Skeletal muscle cell (primary cell): ENCODE results near the gene PDE4D.

Source experiments
- DNase-seq: peaks from one replicate; pipeline ENCODE4 v3.0.0-alpha.2; 2010; ENCODE audit warnings: low read depth
- H3K4me3 ChIP-seq: 2 replicates; pipeline ENCODE4 v1.5.1; 2011; ENCODE audit warnings: low read depth, mild to moderate bottlenecking, control low read depth, low read length, moderate library complexity

The PDE4D gene

DNA sequence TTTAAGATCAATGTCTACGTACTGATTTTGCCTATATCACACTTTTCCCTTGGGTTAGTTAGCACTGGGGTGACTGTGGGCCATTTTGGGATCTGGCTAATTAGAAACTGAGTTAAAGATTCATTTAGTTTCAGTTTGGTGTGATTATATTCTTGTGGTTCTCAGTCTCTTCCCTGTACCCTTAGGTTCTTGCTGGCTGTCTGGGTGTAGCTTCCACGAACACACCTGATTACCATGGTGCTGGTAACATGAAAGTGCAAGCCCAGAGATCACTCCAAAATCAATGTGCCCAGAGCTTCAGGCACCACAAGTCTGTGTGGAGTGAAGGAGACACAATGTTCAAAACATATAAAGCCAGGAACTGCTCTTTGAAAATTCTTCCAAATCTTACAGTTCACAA lies 248.1 kb downstream of the PDE4D start:
- no peak overlapping the region for H3K4me3 ChIP-seq
- no peak for DNase-seq

DNA sequence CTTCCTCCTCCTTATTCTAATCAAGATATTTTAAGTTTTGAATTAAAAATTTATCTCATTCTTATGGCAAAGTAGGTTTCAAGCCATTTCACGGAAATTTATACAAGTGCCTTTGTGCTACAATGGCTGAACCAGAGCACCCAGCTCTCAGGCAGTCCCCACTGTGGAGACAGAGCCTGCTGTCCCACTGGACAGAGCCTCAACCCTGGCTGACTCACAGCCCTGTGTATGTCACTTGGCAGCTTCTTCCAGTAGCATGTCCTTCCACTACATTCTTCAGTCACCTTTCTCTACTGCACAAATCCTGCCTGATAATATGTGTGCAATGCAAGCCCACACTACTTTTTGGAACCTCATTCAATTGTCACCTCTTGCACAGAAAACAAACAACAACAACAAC lies 253.1 kb downstream of the PDE4D start:
- DNase-seq: no peak
- no peak overlapping the region for H3K4me3 ChIP-seq

DNA sequence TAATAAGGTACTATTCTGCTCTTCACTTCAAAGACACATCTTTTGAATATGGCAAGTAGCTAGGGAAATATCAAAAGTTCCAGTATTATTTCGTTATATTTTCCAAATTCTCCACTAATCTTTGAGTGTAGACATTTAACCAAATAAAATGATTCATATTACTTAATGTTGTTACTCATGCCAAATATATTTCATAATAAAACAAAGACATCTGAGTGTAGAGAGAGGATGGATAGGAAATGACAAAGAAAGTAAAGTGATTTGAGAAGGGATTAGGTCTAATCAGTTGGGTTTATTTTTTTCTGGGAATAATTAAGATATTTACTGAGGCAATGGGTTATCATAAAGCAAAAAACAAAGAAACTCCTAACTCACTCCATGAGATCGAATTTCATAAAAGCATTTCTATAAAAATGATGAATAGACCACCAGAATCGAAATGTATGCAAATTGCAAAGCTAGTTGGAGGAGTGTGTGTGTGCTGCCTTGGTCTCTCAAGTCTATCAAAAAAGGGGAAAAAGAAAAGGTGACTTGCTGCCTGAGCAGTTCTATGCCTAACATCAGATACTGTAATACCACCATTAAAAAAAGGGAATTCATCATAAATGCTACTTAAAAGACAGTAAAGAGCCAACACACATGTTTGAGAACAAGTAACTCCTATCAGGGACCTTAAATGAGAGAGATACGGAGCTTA lies 255.5 kb downstream of the PDE4D start:
- DNase-seq: no peak
- H3K4me3 ChIP-seq: no peak overlapping the region

DNA sequence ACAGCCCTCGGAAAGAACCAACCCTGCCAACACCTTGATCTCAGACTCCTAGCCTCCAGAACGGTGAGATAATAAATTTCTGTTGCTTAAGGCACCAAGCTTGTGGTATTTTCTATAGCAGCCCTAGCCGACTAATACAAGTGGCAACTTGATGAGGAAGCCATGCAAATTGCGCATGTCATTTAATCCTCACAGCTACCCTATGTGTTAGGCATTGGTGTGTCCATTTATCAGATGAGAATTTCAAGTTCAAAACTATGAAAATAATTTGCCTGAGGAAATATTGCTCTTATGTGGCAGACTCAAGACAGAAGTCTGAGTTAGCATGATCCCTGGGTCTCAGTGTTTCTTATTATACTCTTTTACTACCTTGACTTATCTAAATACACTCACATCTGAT lies 264.0 kb downstream of the PDE4D start:
- DNase-seq: no peak

DNA sequence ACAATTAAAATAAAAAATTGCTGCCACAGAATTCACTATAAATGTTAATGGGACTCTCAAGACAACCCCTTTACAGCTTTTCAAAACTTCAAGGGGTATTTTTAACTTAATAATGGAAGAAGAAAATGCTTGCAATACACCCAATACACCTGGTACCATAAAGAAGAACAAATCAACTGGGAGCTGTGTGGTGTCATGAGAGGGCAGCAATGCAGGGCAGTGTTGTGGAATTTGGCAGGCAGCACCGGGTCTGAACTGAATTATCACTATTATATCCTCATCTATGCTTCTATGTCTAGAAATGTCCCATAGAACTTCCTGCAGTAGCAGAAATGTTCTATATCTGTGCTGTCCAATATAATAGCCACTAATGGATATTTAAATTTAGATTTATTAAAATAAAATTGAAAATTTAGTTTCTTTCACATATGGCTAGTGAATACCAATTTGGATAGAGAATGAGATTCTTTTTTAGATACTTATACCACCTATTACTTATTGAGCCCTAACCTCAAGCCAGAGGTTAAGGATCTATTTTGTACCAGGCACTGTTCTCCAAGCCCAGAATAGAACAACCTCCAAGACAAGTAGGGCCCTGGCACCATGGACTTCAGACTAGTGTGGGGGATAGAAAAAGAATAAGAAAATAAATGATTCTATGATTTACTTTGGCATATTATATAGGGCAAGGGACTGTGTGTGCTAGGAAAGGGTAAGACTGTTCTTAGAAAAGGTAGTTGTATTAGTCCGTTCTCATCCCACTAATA lies 265.3 kb downstream of the PDE4D start:
- DNase-seq: no peak

More for the DNA sequence above, 264.0 kb downstream of the PDE4D start:
- no peak overlapping the region for H3K4me3 ChIP-seq

DNA sequence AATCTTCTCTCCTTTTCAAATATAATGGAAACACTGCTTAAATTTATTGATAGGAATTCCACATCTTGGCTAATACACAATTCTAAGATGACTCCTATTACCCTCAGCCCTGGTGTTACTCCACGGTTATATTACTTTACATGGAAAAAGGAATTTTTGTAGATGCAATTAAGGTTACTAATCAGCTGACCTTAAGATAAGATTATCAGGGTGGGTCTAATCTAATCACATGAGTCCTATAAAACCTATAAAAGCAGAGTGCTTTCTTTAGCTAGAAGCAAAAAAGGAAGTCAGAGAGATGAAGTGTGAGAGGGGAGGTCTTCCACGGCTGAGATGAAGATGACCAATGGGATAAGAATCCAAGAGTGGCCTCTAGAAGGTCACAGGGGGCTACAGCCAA lies 268.6 kb downstream of the PDE4D start:
- no peak overlapping the region for H3K4me3 ChIP-seq
- no peak for DNase-seq

More for the DNA sequence above, 265.3 kb downstream of the PDE4D start:
- H3K4me3 ChIP-seq: no peak overlapping the region

DNA sequence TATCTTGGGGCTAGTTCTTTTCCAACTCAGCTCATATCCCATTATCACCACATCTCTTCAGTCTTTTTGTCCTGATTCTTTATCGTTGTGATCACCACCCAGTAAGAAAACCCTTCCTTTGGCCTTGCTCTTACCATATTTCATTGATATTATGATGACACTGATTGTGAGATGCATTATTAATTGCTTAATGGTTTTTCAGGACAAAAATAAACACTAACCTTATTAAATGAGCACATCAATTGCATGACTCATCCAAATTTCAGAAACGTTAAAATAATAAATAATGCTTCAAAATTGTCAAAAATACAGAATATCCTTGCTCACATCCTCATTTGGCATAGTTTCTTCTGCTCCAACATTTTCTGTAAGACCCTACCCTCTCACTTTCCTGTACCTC lies 270.7 kb downstream of the PDE4D start:
- DNase-seq: no peak

DNA sequence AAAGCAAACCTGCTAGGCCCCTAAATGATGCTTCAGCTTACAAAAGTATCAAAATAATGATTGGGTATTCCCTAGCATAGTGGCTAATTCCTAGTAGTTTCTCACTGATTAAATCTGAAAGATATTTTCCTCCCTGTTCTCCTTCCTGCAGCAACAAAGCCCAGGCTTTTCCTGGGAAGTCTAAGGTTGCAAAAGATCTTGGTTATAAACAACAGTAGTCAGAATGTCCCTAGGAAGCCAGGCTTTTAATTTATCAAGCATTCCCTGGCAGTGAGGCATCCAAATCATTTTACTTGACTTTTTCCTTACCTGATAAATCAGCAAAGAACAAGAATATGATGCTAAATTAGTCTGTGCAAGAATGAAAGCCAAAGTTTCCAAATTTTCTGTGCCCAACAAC lies 272.0 kb downstream of the PDE4D start:
- DNase-seq: no peak
- no peak overlapping the region for H3K4me3 ChIP-seq

More for the DNA sequence above, 270.7 kb downstream of the PDE4D start:
- H3K4me3 ChIP-seq: no peak overlapping the region

DNA sequence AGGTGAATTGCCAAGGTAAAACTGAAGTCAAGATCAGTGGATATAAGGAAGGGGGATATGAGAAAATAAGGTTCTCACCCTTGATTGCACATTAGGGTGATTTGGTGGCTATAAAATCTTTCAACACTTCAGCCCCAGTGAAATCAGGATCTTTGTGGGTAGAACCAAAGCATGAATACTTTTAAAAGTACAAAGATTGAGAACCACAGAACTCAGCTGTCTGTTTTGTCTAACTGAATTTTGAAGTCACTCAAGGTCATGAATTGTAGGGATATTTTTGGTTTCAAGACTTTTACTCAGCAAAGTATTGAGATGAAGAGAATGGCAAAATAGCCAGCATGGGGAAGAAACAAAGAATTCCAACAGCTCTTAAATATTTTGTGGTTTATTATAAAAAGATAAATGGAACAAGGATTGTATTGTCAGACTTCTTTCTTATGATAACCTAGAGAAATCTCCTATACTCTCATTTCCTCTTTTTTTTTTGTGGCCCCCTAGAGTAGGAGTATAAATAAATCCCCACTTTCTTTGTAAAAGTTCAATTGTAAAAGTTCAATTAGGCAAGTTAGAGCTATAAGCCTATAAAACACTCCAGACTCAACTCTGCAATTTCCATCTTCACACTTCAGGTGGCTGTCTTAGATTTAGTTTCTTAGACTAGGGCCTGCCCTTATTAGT lies 272.9 kb downstream of the PDE4D start:
- H3K4me3 ChIP-seq: no peak overlapping the region
- DNase-seq: no peak

DNA sequence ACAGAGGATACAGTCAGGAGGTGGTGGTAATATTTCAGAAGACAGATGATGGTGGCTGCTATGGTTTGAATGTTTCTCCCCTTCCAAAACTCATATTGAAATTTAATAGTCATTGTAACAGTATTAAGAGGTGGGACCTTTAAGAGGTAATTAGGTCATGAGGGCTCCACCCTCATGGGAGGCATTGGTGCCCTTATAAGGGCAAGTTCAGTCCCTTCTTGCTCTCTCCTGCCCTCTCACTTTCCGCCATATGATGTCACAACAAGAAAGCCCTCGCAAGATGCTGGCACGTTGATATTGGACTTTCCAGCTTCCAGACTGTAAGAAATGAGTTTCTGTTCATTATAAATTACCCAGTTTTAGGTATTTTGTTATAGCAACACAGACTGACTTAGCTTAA lies 274.9 kb downstream of the PDE4D start:
- DNase-seq: no peak

DNA sequence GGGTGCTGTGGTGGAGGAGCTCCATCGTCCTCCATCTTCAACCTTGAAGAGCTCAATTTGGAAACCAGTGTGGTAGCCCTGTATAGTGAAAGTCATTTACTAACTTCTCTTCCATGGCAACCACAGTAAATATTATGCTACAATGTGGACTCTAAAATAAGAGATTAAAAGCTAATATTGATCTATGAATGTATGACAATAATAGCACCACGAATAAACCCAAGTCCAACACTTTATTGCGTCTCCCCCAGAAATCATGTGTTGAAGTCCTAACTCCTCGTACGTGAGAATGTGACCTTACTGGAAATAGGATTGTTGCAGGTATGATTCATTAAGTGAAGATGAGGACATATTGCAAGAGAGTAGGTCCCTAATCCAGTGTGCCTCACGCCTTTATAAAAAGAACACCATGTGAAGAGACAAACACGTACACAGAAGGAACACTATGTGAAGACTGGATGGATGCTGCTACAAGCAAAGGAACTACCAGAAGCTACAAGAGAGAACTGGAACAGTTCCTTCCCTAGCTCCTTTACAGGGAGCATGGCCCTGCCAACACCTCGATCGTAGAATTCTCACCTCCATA lies 276.2 kb downstream of the PDE4D start:
- no peak overlapping the region for H3K4me3 ChIP-seq

More for the DNA sequence above, 274.9 kb downstream of the PDE4D start:
- no peak overlapping the region for H3K4me3 ChIP-seq

DNA sequence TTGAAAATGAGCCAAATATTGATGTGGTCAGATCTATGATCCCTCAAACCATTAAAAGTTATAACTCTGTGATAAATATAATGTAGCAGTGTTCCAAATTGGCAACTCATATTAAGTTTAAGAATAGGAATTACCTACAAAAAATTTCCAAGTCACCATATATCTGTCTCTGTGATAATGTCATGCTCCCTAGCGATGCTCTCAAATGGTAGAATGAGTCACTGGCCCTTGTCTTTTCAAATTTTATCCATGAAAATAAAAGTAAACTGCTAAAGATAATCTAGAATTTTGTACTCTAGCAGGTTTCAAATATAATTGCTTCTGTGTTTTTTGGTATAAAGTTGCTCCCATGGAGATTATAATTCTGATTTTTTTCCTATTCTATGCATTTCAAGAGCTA lies 277.1 kb downstream of the PDE4D start:
- DNase-seq: no peak
- no peak overlapping the region for H3K4me3 ChIP-seq

More for the DNA sequence above, 276.2 kb downstream of the PDE4D start:
- no peak for DNase-seq

DNA sequence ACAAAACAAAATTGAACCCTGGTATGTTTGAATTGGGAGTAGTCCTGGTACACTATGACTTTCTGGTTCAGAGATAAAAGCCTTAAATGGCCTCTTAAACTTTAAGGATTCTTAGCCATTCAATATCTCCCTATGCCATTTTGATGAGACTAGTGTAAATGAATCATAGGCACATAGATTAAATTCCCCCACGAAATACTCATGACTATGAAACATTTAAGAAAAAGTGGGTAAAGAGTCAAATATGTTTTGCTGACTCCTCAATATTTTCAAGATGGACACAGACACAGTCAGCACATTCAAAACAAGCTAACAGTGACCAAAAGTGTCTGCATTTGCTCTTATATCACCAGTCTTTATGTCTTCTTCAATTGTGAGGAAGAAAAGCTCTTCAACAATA lies 278.3 kb downstream of the PDE4D start:
- no peak overlapping the region for H3K4me3 ChIP-seq
- no peak for DNase-seq

DNA sequence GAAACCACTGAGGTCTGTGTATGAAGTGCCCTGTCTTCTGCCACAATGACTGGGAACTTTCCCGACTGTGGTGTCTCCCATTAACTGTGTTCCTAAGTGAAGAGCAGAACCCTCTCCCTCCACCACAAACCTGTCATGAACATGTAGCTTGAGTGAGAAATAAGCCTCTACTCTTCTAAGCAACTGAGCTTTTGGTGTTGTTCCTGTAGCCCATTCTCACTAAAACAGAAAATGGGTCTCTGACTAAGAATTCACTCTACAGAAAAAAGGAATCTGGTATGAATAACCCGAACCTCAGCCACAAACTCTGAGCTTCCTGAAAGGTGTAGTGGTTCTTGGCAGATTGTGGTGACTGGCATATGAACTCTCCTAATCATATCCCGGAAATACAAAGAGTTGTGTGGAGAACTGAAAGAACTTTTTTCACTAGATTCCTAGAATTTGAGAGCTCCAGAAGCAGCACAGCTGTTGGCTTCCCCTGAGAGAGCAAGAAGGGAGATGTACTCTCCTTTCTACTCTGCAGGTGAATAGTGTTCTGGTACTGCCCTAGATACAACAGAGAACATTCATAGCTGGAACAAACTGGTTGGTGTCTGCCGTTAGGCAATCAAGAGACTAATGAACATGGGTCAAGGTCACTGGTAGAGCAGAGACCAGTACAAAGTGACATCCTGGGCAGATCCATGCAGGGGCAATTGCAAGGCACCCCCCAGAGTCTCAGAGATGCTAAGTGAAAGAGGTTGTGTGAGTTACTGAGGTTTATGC lies 283.8 kb downstream of the PDE4D start:
- no peak for DNase-seq
- no peak overlapping the region for H3K4me3 ChIP-seq

DNA sequence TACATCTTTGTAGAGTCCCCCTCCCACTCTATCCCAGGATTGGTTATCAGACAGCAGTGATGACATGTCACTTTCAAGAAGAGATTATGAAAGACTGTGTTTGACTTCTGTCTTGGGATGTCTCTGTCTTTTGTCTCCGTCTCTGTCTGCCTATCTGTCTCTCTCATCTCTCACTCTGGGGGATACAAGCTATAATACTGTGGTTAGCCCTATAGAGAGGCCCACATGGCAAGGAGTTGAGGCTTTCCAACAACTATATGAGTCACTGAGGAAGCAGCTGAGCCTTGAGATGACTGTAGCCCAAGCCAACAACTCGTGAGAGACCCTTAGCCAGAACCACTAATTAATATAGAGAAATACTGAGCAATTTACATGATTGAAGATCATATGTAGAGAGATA lies 284.8 kb downstream of the PDE4D start:
- peak; percentile 42 for DNase-seq
- H3K4me3 ChIP-seq: no peak overlapping the region

DNA sequence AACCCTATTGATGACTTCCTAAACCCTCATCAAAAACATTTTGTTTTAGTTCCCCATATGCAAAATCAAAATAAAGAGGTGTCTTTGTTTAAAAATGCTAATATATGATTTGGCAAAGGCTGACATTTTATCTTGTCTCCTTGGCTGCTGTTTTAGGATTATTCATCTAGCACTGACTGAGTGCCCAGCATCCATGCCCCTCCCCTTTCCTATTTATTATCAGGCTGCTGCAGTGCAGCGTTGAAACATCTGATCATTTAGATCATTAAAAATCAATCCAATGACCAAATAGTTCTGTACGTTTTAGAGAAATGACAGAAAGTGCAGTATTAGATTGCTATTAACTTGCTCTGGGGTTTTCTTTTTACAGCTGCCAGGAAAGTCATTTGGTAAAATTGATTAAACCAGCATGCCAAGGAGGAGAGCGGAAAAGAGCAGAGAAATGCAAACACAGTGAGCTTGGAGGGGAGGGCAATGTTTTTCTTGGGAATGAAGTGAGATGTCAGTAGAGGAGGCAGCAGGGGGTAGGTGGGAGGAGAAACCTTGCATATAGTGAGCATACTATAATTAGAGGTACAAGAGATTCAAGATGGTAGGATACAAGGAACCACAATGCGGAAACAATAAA lies 286.3 kb downstream of the PDE4D start:
- DNase-seq: no peak
- H3K4me3 ChIP-seq: no peak overlapping the region

DNA sequence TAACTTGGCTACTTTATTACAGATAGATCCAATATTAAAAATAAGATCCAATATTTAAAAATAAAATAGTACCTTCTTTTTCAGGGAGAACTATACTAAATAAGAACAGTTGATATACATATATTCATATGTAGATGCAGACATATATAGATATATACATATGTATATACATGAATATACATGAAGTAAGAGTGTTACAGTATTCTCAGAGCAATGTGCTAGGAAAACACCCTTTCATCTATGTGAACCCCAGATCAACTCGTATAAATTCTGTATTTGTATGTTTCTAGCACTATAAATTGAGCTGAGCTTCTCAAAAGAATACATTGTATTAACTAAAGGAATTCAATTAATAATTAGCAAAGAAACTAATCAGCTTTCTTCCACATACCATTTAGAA lies 287.6 kb downstream of the PDE4D start:
- no peak overlapping the region for H3K4me3 ChIP-seq
- DNase-seq: no peak

DNA sequence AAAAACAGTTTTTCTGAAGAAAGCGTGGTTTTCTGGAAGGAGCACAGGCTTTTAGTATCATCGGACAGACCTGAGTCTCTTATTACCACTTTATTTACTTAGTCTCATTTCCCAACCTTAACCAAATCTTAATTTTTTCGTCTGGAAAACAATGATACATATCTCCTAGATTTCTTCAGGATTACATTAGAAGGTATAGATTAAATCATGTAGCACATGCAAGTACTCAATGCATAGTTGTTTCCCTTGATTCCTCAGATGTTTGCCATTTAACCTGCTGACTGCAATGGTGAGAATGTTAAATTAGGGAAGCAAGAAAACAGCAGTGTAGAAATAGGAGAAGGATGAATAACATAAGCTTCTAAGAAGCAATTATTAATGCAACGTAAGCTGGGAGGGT lies 289.4 kb downstream of the PDE4D start:
- no peak overlapping the region for H3K4me3 ChIP-seq
- no peak for DNase-seq

DNA sequence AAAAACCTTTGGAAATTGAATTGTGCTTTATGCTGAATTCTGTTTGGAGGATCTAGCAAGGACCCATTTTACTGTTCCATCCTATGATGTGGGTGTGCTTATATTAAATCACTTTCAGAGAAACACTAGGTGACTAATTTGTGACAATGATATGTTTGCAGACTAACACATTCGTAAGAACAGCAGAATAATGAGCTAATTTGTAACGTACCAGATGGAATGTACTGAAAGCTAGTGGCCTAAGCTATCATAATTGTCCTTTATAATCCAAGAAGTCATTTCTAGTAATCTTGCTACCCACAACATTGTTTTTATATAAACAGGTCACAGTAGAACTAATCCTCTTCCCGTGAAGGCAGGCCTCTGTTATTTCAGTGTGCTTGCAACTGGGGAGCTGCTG lies 292.5 kb downstream of the PDE4D start:
- no peak for DNase-seq
- H3K4me3 ChIP-seq: no peak overlapping the region
